ENCODE measurements around the gene ZNF329.

- TF ChIP-seq JUND (IDR thresholded peaks at IDR 0.05) (no peak), POLR2A (IDR thresholded peaks at IDR 0.05; ENCODE audit: borderline replicate concordance, extremely low read depth, insufficient read depth, insufficient read length) (no peak), CTCF (IDR thresholded peaks at IDR 0.05 in 2 of 3, conservative IDR thresholded peaks at IDR 0.05 in 1 of 3; ENCODE audit: borderline replicate concordance in 1 of 3, insufficient read depth in 1 of 3, low read depth in 2 of 3, low read length in 2 of 3) (no peak)
These were observed 32.0 kb upstream of the ZNF329 start for GRCh38 chr19:58182577-58182988.
